IMR-90 (cell line): ENCODE data around the gene TSC22D3. TPM values are rescaled to one million over a fixed set of nuclear protein-coding genes. Genes with fewer than 3 reads are reported as not detected.

Experiments
- ATAC-seq: fragments of 200-7000 bp; cut with Tn5 transposase; 2 replicates; pipeline ENCODE4 v1.9.1; 2020; ENCODE audit warnings: low read depth, mild to moderate bottlenecking, moderate library complexity
- BruUV-seq: library from RNA; stranded (reverse); fragments of 400-500 nt; replicated peaks from 2 replicates; lab custom pipeline; 2021; lab: Mats Ljungman, UMichigan
- CTCF ChIA-PET: fragments of 300-600 bp; formaldehyde crosslinking; extraction: SDS; loops from one replicate; lab custom pipeline; 2021; ENCODE audit warnings: antibody characterized with exemption; lab: Yijun Ruan, JAX
- POLR2A ChIA-PET: fragments of 300-600 bp; sonication (Branson Sonifier 250); formaldehyde crosslinking; loops from one replicate; lab custom pipeline; 2022; ENCODE audit warnings: antibody characterized with exemption; ENCODE audit not compliant: unreplicated experiment; lab: Charles Lee
- DNase-seq: peaks from one replicate; pipeline ENCODE4 v3.0.0; 2013
- H2AFZ ChIP-seq: replicated peaks from 2 replicates; pipeline ENCODE3; 2013; ENCODE audit warnings: low read length, mild to moderate bottlenecking; ENCODE audit not compliant: poor library complexity
- H2AK5ac ChIP-seq: 2 replicates; pipeline ENCODE4 v1.6.1; 2013; ENCODE audit warnings: low read depth, low read length, inconsistent platforms
- H2AK9ac ChIP-seq: replicated peaks from 2 replicates; pipeline ENCODE3; 2013; ENCODE audit warnings: mild to moderate bottlenecking, low read depth, low read length, moderate library complexity; ENCODE audit not compliant: poor library complexity
- H2BK120ac ChIP-seq: 2 replicates; pipeline ENCODE4 v1.6.1; 2013; ENCODE audit warnings: low read depth, low read length, inconsistent platforms
- H2BK15ac ChIP-seq: 3 replicates; pipeline ENCODE4 v1.6.1; 2013; ENCODE audit warnings: low read depth, low read length, inconsistent platforms
- H2BK20ac ChIP-seq: 2 replicates; pipeline ENCODE4 v1.6.1; 2013; ENCODE audit warnings: low read depth, mild to moderate bottlenecking, inconsistent platforms, low read length, moderate library complexity
- H2BK5ac ChIP-seq: 2 replicates; pipeline ENCODE4 v1.6.1; 2013; ENCODE audit warnings: mild to moderate bottlenecking, low read depth, low read length, inconsistent platforms; ENCODE audit not compliant: poor library complexity, severe bottlenecking
- H3K14ac ChIP-seq: replicated peaks from 2 replicates; pipeline ENCODE4 v1.6.1; 2013; ENCODE audit warnings: low read depth, low read length, inconsistent platforms
- H3K18ac ChIP-seq: 2 replicates; pipeline ENCODE4 v1.6.1; 2013; ENCODE audit warnings: low read depth, low read length, control low read depth
- H3K23ac ChIP-seq: 2 replicates; pipeline ENCODE4 v1.6.1; 2013; ENCODE audit warnings: low read depth, low read length, inconsistent platforms
- H3K27ac ChIP-seq: 2 replicates; pipeline ENCODE4 v1.5.1; 2013; ENCODE audit warnings: mild to moderate bottlenecking, control low read depth, low read length; ENCODE audit not compliant: insufficient read depth
- H3K27me3 ChIP-seq: 2 replicates; pipeline ENCODE4 v1.6.1; 2013; ENCODE audit warnings: low read length; ENCODE audit not compliant: control insufficient read depth, insufficient read depth
- H3K36me3 ChIP-seq: 2 replicates; pipeline ENCODE4 v1.6.1; 2013; ENCODE audit warnings: low read length, mixed read lengths; ENCODE audit not compliant: control insufficient read depth, insufficient read depth
- H3K4ac ChIP-seq: 2 replicates; pipeline ENCODE4 v1.6.1; 2013; ENCODE audit warnings: low read depth, low read length, inconsistent platforms
- H3K4me1 ChIP-seq: 2 replicates; pipeline ENCODE4 v1.6.1; 2013; ENCODE audit warnings: low read length, mixed read lengths; ENCODE audit not compliant: control insufficient read depth, insufficient read depth
- H3K4me2 ChIP-seq: 2 replicates; pipeline ENCODE4 v1.6.1; 2013; ENCODE audit warnings: low read depth, mild to moderate bottlenecking, control low read depth, low read length, moderate library complexity
- H3K4me3 ChIP-seq: 2 replicates; pipeline ENCODE4 v1.5.1; 2013; ENCODE audit warnings: low read depth, mild to moderate bottlenecking, control low read depth, low read length, moderate library complexity; ENCODE audit not compliant: insufficient read depth
- H3K56ac ChIP-seq: 2 replicates; pipeline ENCODE4 v1.6.1; 2013; ENCODE audit warnings: low read length, inconsistent platforms; ENCODE audit not compliant: insufficient read depth; ENCODE audit errors: extremely low read depth
- H3K79me1 ChIP-seq, 2 experiments: 2 replicates each; pipeline ENCODE4 v1.6.1; 2013; ENCODE audit warnings: low read length in 2 of 2, inconsistent platforms in 1 of 2, low read depth in 1 of 2
- H3K9ac ChIP-seq: 2 replicates; pipeline ENCODE4 v1.6.1; 2013; ENCODE audit warnings: low read depth, low read length, control low read depth
- H3K9me1 ChIP-seq: 2 replicates; pipeline ENCODE4 v1.6.1; 2013; ENCODE audit warnings: low read length, inconsistent platforms; ENCODE audit not compliant: insufficient read depth
- H3K9me3 ChIP-seq: 2 replicates; pipeline ENCODE4 v1.6.1; 2013; ENCODE audit warnings: low read length; ENCODE audit not compliant: control insufficient read depth, insufficient read depth
- H4K20me1 ChIP-seq: 2 replicates; pipeline ENCODE4 v1.6.1; 2013; ENCODE audit warnings: low read length, inconsistent platforms; ENCODE audit not compliant: insufficient read depth
- H4K5ac ChIP-seq: 2 replicates; pipeline ENCODE4 v1.6.1; 2013; ENCODE audit warnings: mild to moderate bottlenecking, low read depth, low read length, control low read depth
- H4K8ac ChIP-seq, 2 experiments: 2 replicates each; pipeline ENCODE4 v1.6.1; 2013; ENCODE audit warnings: low read depth in 2 of 2, low read length in 2 of 2, control low read depth in 1 of 2, inconsistent platforms in 1 of 2
- H4K91ac ChIP-seq: 2 replicates; pipeline ENCODE4 v1.6.1; 2013; ENCODE audit warnings: low read depth, low read length, inconsistent platforms; ENCODE audit not compliant: insufficient read depth
- BHLHE40 ChIP-seq: fragments of 150-350 bp; IDR thresholded peaks from 2 replicates; pipeline ENCODE4 v1.6.1; 2016; ENCODE audit warnings: mild to moderate bottlenecking, low read depth, low read length
- CEBPB ChIP-seq: IDR thresholded peaks from 2 replicates; pipeline ENCODE4 v1.6.1; 2012; ENCODE audit warnings: low read depth, low read length, improper control_type of control experiment
- CHD1 ChIP-seq: IDR thresholded peaks from 2 replicates; pipeline ENCODE4 v1.6.1; 2012; ENCODE audit warnings: low read depth, low read length, improper control_type of control experiment
- FOS ChIP-seq: fragments of 150-350 bp; IDR thresholded peaks from 2 replicates; pipeline ENCODE4 v1.6.1; 2016; ENCODE audit warnings: low read depth, low read length
- MAFK ChIP-seq: IDR thresholded peaks from 2 replicates; pipeline ENCODE4 v1.6.1; 2012; ENCODE audit warnings: low read depth, low read length, improper control_type of control experiment
- MAZ ChIP-seq: IDR thresholded peaks from 2 replicates; pipeline ENCODE4 v1.6.1; 2012; ENCODE audit warnings: low read depth, mild to moderate bottlenecking, low read length, improper control_type of control experiment, moderate library complexity, borderline replicate concordance
- MXI1 ChIP-seq: IDR thresholded peaks from 2 replicates; pipeline ENCODE4 v1.6.1; 2012; ENCODE audit warnings: low read depth, mild to moderate bottlenecking, low read length, moderate library complexity, borderline replicate concordance
- NFE2L2 ChIP-seq: fragments of 150-350 bp; IDR thresholded peaks from 2 replicates; pipeline ENCODE4 v1.6.1; 2016; ENCODE audit warnings: low read depth, mild to moderate bottlenecking, low read length
- POLR2A ChIP-seq: IDR thresholded peaks from 2 replicates; pipeline ENCODE4 v1.6.1; 2012; ENCODE audit warnings: mild to moderate bottlenecking, low read depth, low read length
- RAD21 ChIP-seq: IDR thresholded peaks from 2 replicates; pipeline ENCODE4 v1.6.1; 2012; ENCODE audit warnings: low read length, improper control_type of control experiment
- RCOR1 ChIP-seq: IDR thresholded peaks from 2 replicates; pipeline ENCODE4 v1.6.1; 2012; ENCODE audit warnings: mild to moderate bottlenecking, low read length, improper control_type of control experiment; ENCODE audit not compliant: insufficient replicate concordance
- RFX5 ChIP-seq: IDR thresholded peaks from 2 replicates; pipeline ENCODE4 v1.8.0; 2012; ENCODE audit warnings: low read depth, mild to moderate bottlenecking, low read length, moderate library complexity
- SMC3 ChIP-seq: fragments of 150-350 bp; IDR thresholded peaks from 2 replicates; pipeline ENCODE4 v1.6.1; 2016; ENCODE audit warnings: low read depth, mild to moderate bottlenecking, antibody characterized with exemption, low read length, moderate library complexity
- WGBS, 2 experiments: methylation state at CpG; one replicate each; pipeline versions ENCODE4 v1.1.5 to v1.1.7; 2013; ENCODE audit warnings: missing lambda C conversion rate in 2 of 2; ENCODE audit not compliant: insufficient read length in 1 of 2; ENCODE audit errors: extremely low coverage in 2 of 2; 5-methylcytosine and 5-hydroxymethylcytosine counted together
- dilution Hi-C: fragments of 300-500 bp; cut with HindIII; formaldehyde crosslinking; loops from one replicate; pipeline ENCODE4 v1.14.3; 2018; ENCODE audit warnings: low sequenced_read_pairs; ENCODE audit not compliant: unreplicated experiment
- in situ Hi-C: fragments of 300-500 bp; cut with MboI; formaldehyde crosslinking; loops from 3 replicates; pipeline ENCODE4 v1.14.3; 2019; ENCODE audit warnings: low sequenced_read_pairs, inconsistent platforms, mixed read lengths
- intact Hi-C: fragments of 100-400 bp; cut with micrococcal nuclease; formaldehyde crosslinking; loops from 2 replicates; pipeline ENCODE4 v1.10.0; 2022
- polyA plus RNA-seq, 3 experiments: library from polyadenylated mRNA; depleted of rRNA; stranded (reverse); fragments of >200 nt; gene quantifications; 2 replicates each; pipeline ENCODE4 v1.2.3, GENCODE V29; 2012; ENCODE audit warnings: low replicate concordance in 1 of 3
- total RNA-seq: library from RNA; depleted of rRNA; stranded (reverse); fragments of >200 nt; gene quantifications from 2 replicates; pipeline ENCODE4 v1.2.3, GENCODE V29; 2012
- TF ChIP-seq, protein P1 (sequence below): fragments of 150-350 bp; IDR thresholded peaks from 2 replicates; pipeline ENCODE4 v1.6.1; 2016; ENCODE audit warnings: low read depth, mild to moderate bottlenecking, low read length, moderate library complexity, borderline replicate concordance
- TF ChIP-seq, protein P2 (sequence below): fragments of 150-350 bp; IDR thresholded peaks from 2 replicates; pipeline ENCODE4 v1.6.1; 2017; ENCODE audit warnings: mild to moderate bottlenecking, antibody characterized with exemption, low read length, low read depth
- TF ChIP-seq, protein P3 (sequence below): conservative IDR thresholded peaks from 2 replicates; pipeline ENCODE4 v1.5.1; 2012; ENCODE audit warnings: mild to moderate bottlenecking, low read depth, low read length, improper control_type of control experiment

Gene TSC22D3
- total and polyA plus RNA-seq, 2 of the 4 experiments (the other 2 are of a cell fraction): 9.9 to 14.0 TPM

DNA sequence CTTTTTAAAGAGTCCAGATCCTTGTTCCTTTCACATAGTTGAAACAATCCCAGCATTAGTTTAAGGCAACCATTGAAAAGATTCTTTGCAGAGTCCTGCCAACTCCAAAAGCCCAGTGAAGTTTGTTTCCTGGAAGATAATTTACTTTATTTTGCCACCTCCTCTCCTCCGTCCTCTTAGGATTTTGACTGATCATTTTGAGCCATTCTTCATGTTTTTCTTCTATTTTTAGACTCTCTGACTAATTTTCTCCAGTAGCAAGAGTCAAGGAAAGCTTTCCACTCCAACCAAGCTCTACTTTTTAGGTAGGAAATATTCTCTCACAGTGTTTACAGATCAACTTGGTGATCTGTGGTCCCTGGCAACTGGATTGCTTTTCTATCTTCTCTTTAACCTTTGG lies 12.2 kb upstream of the TSC22D3 start:
- H3K4me3 ChIP-seq: no peak overlapping the region
- H3K56ac ChIP-seq: no peak overlapping the region
- H2BK5ac ChIP-seq: no peak overlapping the region
- H3K9me1 ChIP-seq: no peaks in the 10 kb centered on the region
- no peaks in the 10 kb centered on the region for H3K9me3 ChIP-seq
- no peak overlapping the region for H3K9ac ChIP-seq
- dilution Hi-C loops: no loop called here
- DNase-seq: no peak
- no peak overlapping the region for H2BK120ac ChIP-seq
- no peaks in the 10 kb centered on the region for H3K36me3 ChIP-seq
- H2AK5ac ChIP-seq: no peak overlapping the region
- POLR2A ChIA-PET: no interaction called here
- H2BK20ac ChIP-seq: no peak overlapping the region
- no TSS peak for BruUV-seq
- no peak overlapping the region for H3K4ac ChIP-seq
- WGBS, 2 experiments: no CpG with 5 or more reads among the region's 1 CpG
- no peaks in the 10 kb centered on the region for H3K79me1 ChIP-seq
- H3K14ac ChIP-seq: no peak overlapping the region
- TF ChIP-seq CEBPB (no peak), MXI1 (no peak), RCOR1 (no peak), MAZ (no peak), NFE2L2 (no peak), RAD21 (no peak), SMC3 (no peak), FOS (no peak), BHLHE40 (no peak), MAFK (no peak), CHD1 (no peak), RFX5 (no peak), POLR2A (no peak)
- TF ChIP-seq, protein P1, sequence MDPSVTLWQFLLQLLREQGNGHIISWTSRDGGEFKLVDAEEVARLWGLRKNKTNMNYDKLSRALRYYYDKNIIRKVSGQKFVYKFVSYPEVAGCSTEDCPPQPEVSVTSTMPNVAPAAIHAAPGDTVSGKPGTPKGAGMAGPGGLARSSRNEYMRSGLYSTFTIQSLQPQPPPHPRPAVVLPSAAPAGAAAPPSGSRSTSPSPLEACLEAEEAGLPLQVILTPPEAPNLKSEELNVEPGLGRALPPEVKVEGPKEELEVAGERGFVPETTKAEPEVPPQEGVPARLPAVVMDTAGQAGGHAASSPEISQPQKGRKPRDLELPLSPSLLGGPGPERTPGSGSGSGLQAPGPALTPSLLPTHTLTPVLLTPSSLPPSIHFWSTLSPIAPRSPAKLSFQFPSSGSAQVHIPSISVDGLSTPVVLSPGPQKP: no peak
- TF ChIP-seq, protein P2, sequence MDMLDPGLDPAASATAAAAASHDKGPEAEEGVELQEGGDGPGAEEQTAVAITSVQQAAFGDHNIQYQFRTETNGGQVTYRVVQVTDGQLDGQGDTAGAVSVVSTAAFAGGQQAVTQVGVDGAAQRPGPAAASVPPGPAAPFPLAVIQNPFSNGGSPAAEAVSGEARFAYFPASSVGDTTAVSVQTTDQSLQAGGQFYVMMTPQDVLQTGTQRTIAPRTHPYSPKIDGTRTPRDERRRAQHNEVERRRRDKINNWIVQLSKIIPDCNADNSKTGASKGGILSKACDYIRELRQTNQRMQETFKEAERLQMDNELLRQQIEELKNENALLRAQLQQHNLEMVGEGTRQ: no peak
- TF ChIP-seq, protein P3, sequence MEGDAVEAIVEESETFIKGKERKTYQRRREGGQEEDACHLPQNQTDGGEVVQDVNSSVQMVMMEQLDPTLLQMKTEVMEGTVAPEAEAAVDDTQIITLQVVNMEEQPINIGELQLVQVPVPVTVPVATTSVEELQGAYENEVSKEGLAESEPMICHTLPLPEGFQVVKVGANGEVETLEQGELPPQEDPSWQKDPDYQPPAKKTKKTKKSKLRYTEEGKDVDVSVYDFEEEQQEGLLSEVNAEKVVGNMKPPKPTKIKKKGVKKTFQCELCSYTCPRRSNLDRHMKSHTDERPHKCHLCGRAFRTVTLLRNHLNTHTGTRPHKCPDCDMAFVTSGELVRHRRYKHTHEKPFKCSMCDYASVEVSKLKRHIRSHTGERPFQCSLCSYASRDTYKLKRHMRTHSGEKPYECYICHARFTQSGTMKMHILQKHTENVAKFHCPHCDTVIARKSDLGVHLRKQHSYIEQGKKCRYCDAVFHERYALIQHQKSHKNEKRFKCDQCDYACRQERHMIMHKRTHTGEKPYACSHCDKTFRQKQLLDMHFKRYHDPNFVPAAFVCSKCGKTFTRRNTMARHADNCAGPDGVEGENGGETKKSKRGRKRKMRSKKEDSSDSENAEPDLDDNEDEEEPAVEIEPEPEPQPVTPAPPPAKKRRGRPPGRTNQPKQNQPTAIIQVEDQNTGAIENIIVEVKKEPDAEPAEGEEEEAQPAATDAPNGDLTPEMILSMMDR: no peak
- CTCF ChIA-PET: no interaction called here
- H3K4me1 ChIP-seq: no peaks in the 10 kb centered on the region
- no peaks in the 10 kb centered on the region for H4K20me1 ChIP-seq
- no peak for ATAC-seq
- H4K8ac ChIP-seq: no peak overlapping the region
- no peak overlapping the region for H3K18ac ChIP-seq
- H4K91ac ChIP-seq: no peak overlapping the region
- no peak overlapping the region for H2AK9ac ChIP-seq
- no peak overlapping the region for H3K23ac ChIP-seq
- no peak overlapping the region for H3K27ac ChIP-seq
- intact Hi-C loops: no loop called here
- no peak overlapping the region for H2AFZ ChIP-seq
- in situ Hi-C loops: no loop called here
- H3K27me3 ChIP-seq: peaks cover 10% of the 10 kb centered on the region
- no peak overlapping the region for H2BK15ac ChIP-seq
- H4K5ac ChIP-seq: no peak overlapping the region
- no peak overlapping the region for H3K4me2 ChIP-seq
